HUES64 (cell line): ENCODE data around the gene CEACAM7.
A peak's percentile ranks its signal among the peaks of the same experiment; 100 is the strongest.

Experiments used
- H3K27ac ChIP-seq: 2 replicates; pipeline ENCODE4 v1.7.0; 2013; ENCODE audit warnings: low read depth, low read length, inconsistent platforms
- H3K27me3 ChIP-seq: 2 replicates; pipeline ENCODE4 v1.6.1; 2013; ENCODE audit warnings: mild to moderate bottlenecking, low read length; ENCODE audit not compliant: insufficient read depth
- H3K36me3 ChIP-seq: 2 replicates; pipeline ENCODE4 v1.6.1; 2013; ENCODE audit warnings: mild to moderate bottlenecking, low read length; ENCODE audit not compliant: insufficient read depth
- H3K4me1 ChIP-seq: 2 replicates; pipeline ENCODE4 v1.6.1; 2013; ENCODE audit warnings: mild to moderate bottlenecking, low read length, moderate library complexity; ENCODE audit not compliant: insufficient read depth
- H3K4me3 ChIP-seq: 2 replicates; pipeline ENCODE4 v1.5.1; 2013; ENCODE audit warnings: mild to moderate bottlenecking, low read length, moderate library complexity
- H3K9ac ChIP-seq: 2 replicates; pipeline ENCODE4 v1.6.1; 2013; ENCODE audit warnings: mild to moderate bottlenecking, low read depth, low read length
- H3K9me3 ChIP-seq: 2 replicates; pipeline ENCODE4 v1.6.1; 2013; ENCODE audit warnings: low read depth, low read length; ENCODE audit not compliant: insufficient read depth
- WGBS: fragments of 150-250, 120-280 bp; methylation state at CpG from one replicate; pipeline ENCODE4 v1.1.7; 2013; ENCODE audit warnings: missing lambda C conversion rate; 5-methylcytosine and 5-hydroxymethylcytosine counted together

CEACAM7 gene

GRCh38 chr19:41708481-41708880, 20.4 kb upstream of the CEACAM7 start, which contains the start of gene CEACAM5:
Gene CEACAM5, plus strand, starts transcription at chr19:41708626. Its CDS starts 106 bp downstream, at chr19:41708732.
- no peaks in the 10 kb centered on the region for H3K36me3 ChIP-seq
- H3K9ac ChIP-seq, result no peak within 1 kb of the TSS
- no peak within 1 kb of the TSS for H3K4me3 ChIP-seq
- 47% methylated on average over 4 of the region's 4 CpGs for WGBS
- no peak within 1 kb of the TSS for H3K27ac ChIP-seq
- no peaks in the 10 kb centered on the region for H3K9me3 ChIP-seq
- no peaks in the 10 kb centered on the region for H3K4me1 ChIP-seq
- H3K27me3 ChIP-seq, result no peaks in the 10 kb centered on the region

- Histone ChIP-seq H3K27me3 (no peaks in the 10 kb centered on the region), H3K4me1 (no peaks in the 10 kb centered on the region), H3K4me3 (no peak overlapping the region), H3K36me3 (no peaks in the 10 kb centered on the region), H3K9me3 (no peaks in the 10 kb centered on the region), H3K27ac (no peak overlapping the region), H3K9ac (no peak overlapping the region)
- WGBS, result 76% methylated on average over 5 of the region's 5 CpGs
Measured at GRCh38 chr19:41707871-41708371, 19.9 kb upstream of the CEACAM7 start.

- H3K4me3 ChIP-seq, result no peak overlapping the region
- no peaks in the 10 kb centered on the region for H3K27me3 ChIP-seq
- no peak overlapping the region for H3K27ac ChIP-seq
- H3K9ac ChIP-seq, result no peak overlapping the region
- H3K4me1 ChIP-seq, result no peaks in the 10 kb centered on the region
- H3K36me3 ChIP-seq, result no peaks in the 10 kb centered on the region
- WGBS, result 62% methylated on average over 5 of the region's 5 CpGs
- no peaks in the 10 kb centered on the region for H3K9me3 ChIP-seq
Measured at GRCh38 chr19:41707502-41707812, 19.4 kb upstream of the CEACAM7 start.

- 45% methylated on average over 26 of the region's 26 CpGs for WGBS
- Histone ChIP-seq H3K9ac (no peak overlapping the region), H3K4me1 (no peaks in the 10 kb centered on the region), H3K27me3 (no peaks in the 10 kb centered on the region), H3K4me3 (peak overlapping the region; percentile 52), H3K36me3 (no peaks in the 10 kb centered on the region), H3K9me3 (no peaks in the 10 kb centered on the region), H3K27ac (no peak overlapping the region)
Measured at GRCh38 chr19:41706741-41707501, 18.9 kb upstream of the CEACAM7 start.

GRCh38 chr19:41705393-41706174, 17.5 kb upstream of the CEACAM7 start:
- 69% methylated on average over 9 of the region's 10 CpGs for WGBS
- Histone ChIP-seq H3K4me1 (no peaks in the 10 kb centered on the region), H3K9ac (no peak overlapping the region), H3K36me3 (no peaks in the 10 kb centered on the region), H3K9me3 (no peaks in the 10 kb centered on the region), H3K4me3 (no peak overlapping the region), H3K27me3 (no peaks in the 10 kb centered on the region), H3K27ac (no peak overlapping the region)

GRCh38 chr19:41703602-41704293, 15.7 kb upstream of the CEACAM7 start:
- Histone ChIP-seq H3K27ac (no peak overlapping the region), H3K9me3 (no peaks in the 10 kb centered on the region), H3K4me1 (no peaks in the 10 kb centered on the region), H3K4me3 (no peak overlapping the region), H3K27me3 (no peaks in the 10 kb centered on the region), H3K36me3 (no peaks in the 10 kb centered on the region), H3K9ac (no peak overlapping the region)
- WGBS, result 80% methylated on average over 8 of the region's 8 CpGs

GRCh38 chr19:41702171-41702651, 14.1 kb upstream of the CEACAM7 start:
- no peaks in the 10 kb centered on the region for H3K36me3 ChIP-seq
- H3K27ac ChIP-seq, result no peak overlapping the region
- H3K27me3 ChIP-seq, result no peaks in the 10 kb centered on the region
- no peaks in the 10 kb centered on the region for H3K4me1 ChIP-seq
- H3K4me3 ChIP-seq, result no peak overlapping the region
- 49% methylated on average over 3 of the region's 3 CpGs for WGBS
- H3K9ac ChIP-seq, result no peak overlapping the region
- H3K9me3 ChIP-seq, result no peaks in the 10 kb centered on the region

- H3K9ac ChIP-seq, result no peak overlapping the region
- H3K4me3 ChIP-seq, result no peak overlapping the region
- no peaks in the 10 kb centered on the region for H3K9me3 ChIP-seq
- H3K4me1 ChIP-seq, result no peaks in the 10 kb centered on the region
- no peak overlapping the region for H3K27ac ChIP-seq
- WGBS, result 55% methylated on average over 10 of the region's 10 CpGs
- no peaks in the 10 kb centered on the region for H3K36me3 ChIP-seq
- no peaks in the 10 kb centered on the region for H3K27me3 ChIP-seq
Measured at GRCh38 chr19:41701401-41702075, 13.5 kb upstream of the CEACAM7 start.

GRCh38 chr19:41700381-41701195, 12.5 kb upstream of the CEACAM7 start:
- H3K27ac ChIP-seq, result no peak overlapping the region
- no peaks in the 10 kb centered on the region for H3K27me3 ChIP-seq
- no peaks in the 10 kb centered on the region for H3K9me3 ChIP-seq
- H3K9ac ChIP-seq, result no peak overlapping the region
- no peak overlapping the region for H3K4me3 ChIP-seq
- H3K4me1 ChIP-seq, result no peaks in the 10 kb centered on the region
- 79% methylated on average over 13 of the region's 13 CpGs for WGBS
- H3K36me3 ChIP-seq, result no peaks in the 10 kb centered on the region

- 69% methylated on average over 2 of the region's 2 CpGs for WGBS
- Histone ChIP-seq H3K9me3 (peaks cover under 1% of the 10 kb centered on the region; the same call in 1 of the 2 replicates), H3K27me3 (no peaks in the 10 kb centered on the region), H3K9ac (no peak overlapping the region), H3K4me1 (no peaks in the 10 kb centered on the region), H3K4me3 (no peak overlapping the region), H3K36me3 (no peaks in the 10 kb centered on the region), H3K27ac (no peak overlapping the region)
Measured at GRCh38 chr19:41699968-41700323, 11.9 kb upstream of the CEACAM7 start.
